Endothelial cell (in vitro differentiated cells): ENCODE data around the gene NOTUM. TPM values are rescaled to one million over a fixed set of nuclear protein-coding genes. Genes with fewer than 3 reads are reported as not detected.

ENCODE experiments used
- DNase-seq: peaks from one replicate; pipeline ENCODE4 v3.0.0; 2021; ENCODE audit warnings: low spot score
- H3K27ac Mint-ChIP-seq: one replicate; pipeline ENCODE4 v1.8.0; 2021; ENCODE audit warnings: mixed read lengths, inconsistent platforms; ENCODE audit not compliant: unreplicated experiment
- H3K27me3 Mint-ChIP-seq: one replicate; pipeline ENCODE4 v1.8.0; 2021; ENCODE audit warnings: mild to moderate bottlenecking, moderate library complexity, mixed read lengths, inconsistent platforms; ENCODE audit not compliant: unreplicated experiment
- H3K36me3 Mint-ChIP-seq: one replicate; pipeline ENCODE4 v1.8.0; 2021; ENCODE audit warnings: mild to moderate bottlenecking, low read depth, mixed read lengths, inconsistent platforms; ENCODE audit not compliant: unreplicated experiment
- H3K4me1 Mint-ChIP-seq: one replicate; pipeline ENCODE4 v1.8.0; 2021; ENCODE audit warnings: mild to moderate bottlenecking, mixed read lengths, inconsistent platforms; ENCODE audit not compliant: unreplicated experiment
- H3K4me3 Mint-ChIP-seq: one replicate; pipeline ENCODE4 v1.8.0; 2021; ENCODE audit warnings: mild to moderate bottlenecking, mixed read lengths, inconsistent platforms; ENCODE audit not compliant: unreplicated experiment
- H3K9me3 Mint-ChIP-seq: one replicate; pipeline ENCODE4 v1.8.0; 2021; ENCODE audit warnings: mixed read lengths, inconsistent platforms; ENCODE audit not compliant: unreplicated experiment
- total RNA-seq: library from RNA; stranded (reverse); fragmentation: NEBNext Ultra II Directional; extraction: Animal tissue kit (Norgen Biotek cat#: 25700); gene quantifications from one replicate; pipeline ENCODE4 v1.2.1, GENCODE V29; 2021; ENCODE audit not compliant: unreplicated experiment
- TF ChIP-seq, protein P1 (sequence below): fragments of 200-600 bp; sonication (generic); IDR thresholded peaks from one replicate; pipeline ENCODE4 v1.5.0; 2021; ENCODE audit warnings: antibody characterized with exemption; ENCODE audit not compliant: unreplicated experiment

NOTUM gene
- total RNA-seq, 1 donor from 2014 or later: not detected

DNA sequence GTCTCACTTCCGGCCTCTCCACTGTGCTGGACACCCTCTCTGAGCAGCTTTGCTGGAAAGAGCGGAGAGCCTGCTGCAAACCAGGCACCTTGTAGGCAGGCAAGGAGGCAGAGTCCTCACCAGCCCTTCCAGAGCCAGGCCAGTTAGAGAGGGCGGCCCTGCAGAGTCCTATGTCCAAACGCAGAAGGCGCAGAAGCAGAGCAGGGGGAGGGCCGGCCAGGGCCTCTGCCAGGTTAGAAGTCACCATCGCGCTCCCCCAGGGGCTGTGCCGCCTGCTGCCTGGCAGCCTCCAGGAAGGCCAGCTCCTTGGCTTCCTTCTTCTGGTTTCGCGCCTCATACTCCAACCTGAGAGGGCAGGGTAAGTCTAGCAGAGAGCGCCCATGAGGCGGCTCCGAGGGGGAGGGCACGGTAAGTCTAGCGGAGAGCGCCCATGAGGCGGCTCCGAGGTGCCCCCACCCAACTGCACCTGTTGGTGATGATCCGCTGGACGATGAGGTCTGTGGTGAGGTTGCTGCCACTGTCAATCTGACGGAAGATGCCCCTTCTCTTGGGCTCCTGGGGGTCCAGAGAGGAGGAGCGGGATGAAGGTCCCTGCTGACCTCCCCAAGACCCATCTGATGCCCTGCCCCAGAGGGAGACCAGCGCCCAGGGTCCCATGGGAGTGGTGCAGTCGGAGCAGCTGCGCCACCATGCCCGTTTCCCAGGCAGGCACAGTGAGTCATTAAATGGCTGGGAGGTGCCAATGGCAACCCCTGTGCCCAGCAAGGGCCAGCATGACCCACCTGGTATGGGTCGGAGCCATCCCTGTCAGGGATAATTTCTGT is 56.2 kb downstream of the NOTUM start:
- no peak overlapping the region for H3K27ac Mint-ChIP-seq
- H3K27me3 Mint-ChIP-seq: peaks cover 14% of the 10 kb centered on the region
- H3K4me1 Mint-ChIP-seq: no peaks in the 10 kb centered on the region
- H3K4me3 Mint-ChIP-seq: no peak overlapping the region
- TF ChIP-seq, protein P1, sequence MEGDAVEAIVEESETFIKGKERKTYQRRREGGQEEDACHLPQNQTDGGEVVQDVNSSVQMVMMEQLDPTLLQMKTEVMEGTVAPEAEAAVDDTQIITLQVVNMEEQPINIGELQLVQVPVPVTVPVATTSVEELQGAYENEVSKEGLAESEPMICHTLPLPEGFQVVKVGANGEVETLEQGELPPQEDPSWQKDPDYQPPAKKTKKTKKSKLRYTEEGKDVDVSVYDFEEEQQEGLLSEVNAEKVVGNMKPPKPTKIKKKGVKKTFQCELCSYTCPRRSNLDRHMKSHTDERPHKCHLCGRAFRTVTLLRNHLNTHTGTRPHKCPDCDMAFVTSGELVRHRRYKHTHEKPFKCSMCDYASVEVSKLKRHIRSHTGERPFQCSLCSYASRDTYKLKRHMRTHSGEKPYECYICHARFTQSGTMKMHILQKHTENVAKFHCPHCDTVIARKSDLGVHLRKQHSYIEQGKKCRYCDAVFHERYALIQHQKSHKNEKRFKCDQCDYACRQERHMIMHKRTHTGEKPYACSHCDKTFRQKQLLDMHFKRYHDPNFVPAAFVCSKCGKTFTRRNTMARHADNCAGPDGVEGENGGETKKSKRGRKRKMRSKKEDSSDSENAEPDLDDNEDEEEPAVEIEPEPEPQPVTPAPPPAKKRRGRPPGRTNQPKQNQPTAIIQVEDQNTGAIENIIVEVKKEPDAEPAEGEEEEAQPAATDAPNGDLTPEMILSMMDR: no peak
- H3K9me3 Mint-ChIP-seq: no peaks in the 10 kb centered on the region
- peaks cover 11% of the 10 kb centered on the region for H3K36me3 Mint-ChIP-seq
- DNase-seq: no peak

DNA sequence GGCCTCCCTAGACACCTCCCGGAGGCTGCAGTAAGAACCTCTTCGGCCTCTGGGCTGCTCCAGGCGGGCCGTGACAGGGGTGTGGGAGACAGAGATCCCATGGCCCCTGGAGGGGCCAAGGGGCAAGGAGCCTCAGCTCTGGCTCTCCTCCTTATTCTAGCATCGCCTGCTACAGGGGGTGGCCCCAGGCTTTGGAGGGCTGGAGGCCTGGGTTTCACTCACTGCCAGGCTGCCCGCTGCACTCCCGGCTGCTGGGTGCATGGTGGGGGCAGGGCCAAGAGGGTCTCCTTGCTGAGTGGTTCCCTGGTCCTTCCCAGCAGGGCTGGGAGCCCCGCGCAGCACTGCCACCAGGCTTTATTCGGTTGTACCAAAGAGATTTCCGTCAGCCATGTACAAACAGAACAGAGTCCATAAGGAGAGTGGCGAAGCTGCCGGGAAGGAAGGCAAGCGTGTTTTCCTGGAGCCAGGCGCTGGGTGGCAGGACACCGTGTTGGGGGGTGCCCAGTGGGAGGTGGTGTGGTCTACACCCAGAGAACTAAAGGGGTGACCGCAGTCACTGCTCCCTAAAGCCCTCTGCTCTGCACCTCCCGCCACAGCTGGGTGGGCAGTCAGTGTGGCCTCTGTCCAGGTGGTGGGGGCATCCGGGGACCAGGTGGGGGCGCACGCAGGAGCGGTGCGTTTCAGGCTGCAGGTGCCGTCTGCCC is 56.9 kb downstream of the NOTUM start:
- no peak for DNase-seq
- peaks cover 11% of the 10 kb centered on the region for H3K36me3 Mint-ChIP-seq
- TF ChIP-seq, protein P1: no peak
- no peak overlapping the region for H3K4me3 Mint-ChIP-seq
- H3K4me1 Mint-ChIP-seq: no peaks in the 10 kb centered on the region
- H3K27me3 Mint-ChIP-seq: peaks cover 14% of the 10 kb centered on the region
- H3K9me3 Mint-ChIP-seq: no peaks in the 10 kb centered on the region
- no peak overlapping the region for H3K27ac Mint-ChIP-seq

DNA sequence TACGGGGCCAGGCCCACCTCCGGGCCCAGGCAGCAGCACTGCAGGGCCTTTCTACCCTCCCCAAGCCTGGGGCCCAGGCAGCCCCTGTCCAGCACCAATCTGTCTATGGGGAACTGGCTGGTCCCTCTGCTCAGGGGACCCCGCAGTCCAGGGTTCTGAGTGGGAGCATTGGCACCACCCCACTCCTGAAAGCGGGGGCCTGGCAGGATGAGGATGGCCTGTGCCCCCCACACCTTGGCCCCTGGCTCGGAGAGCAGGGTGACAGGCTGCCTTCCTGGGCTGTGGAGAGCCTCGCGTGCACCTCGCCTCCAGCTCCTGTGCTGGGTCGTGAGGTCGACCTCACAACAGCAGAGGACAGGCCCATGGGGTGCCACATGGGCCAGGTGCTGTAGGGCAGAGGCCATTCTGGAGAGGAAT is 57.6 kb downstream of the NOTUM start:
- no peaks in the 10 kb centered on the region for H3K9me3 Mint-ChIP-seq
- peaks cover 14% of the 10 kb centered on the region for H3K27me3 Mint-ChIP-seq
- H3K4me3 Mint-ChIP-seq: no peak overlapping the region
- no peaks in the 10 kb centered on the region for H3K4me1 Mint-ChIP-seq
- H3K36me3 Mint-ChIP-seq: peaks cover 11% of the 10 kb centered on the region
- H3K27ac Mint-ChIP-seq: no peak overlapping the region
- TF ChIP-seq, protein P1: no peak
- DNase-seq: no peak

DNA sequence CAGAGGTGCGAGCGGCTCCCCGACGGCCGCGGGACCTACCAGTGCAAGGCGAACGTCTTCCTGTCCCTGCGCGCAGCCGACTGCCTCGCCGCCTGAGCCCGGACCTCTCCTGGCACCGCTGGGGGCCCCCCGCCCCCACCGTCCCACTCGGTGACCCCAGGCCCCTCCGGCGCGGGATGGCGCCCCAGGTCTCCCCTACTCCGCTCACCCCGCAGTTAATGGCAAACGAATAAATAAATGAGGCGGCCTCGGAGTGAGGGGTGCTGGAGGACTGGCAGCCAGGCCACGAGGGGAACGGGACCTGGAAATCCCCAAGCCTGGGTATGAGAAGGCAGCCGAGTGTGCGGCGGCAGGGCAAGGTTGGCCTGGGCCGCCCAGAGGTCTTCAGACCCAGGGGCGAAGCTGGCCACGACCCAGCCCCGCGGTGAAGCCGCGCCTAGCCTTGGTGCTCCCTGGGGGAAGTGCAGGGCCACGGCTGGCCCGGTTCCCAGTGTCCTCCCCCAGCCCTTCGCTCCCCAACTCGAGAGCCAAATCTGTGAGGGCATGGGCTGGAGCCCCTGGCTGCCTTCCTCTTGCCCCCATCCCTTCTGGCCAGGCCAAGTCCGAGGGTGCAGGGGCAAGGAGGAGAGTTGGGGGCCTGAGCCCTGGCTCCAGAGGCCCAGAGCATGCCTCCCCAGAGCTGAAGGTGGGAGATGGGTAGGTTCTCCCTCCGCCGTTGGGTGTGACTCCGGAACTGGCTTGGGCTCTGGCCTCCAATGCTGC is 58.2 kb downstream of the NOTUM start:
- peaks cover 14% of the 10 kb centered on the region for H3K27me3 Mint-ChIP-seq
- H3K27ac Mint-ChIP-seq: no peak overlapping the region
- TF ChIP-seq, protein P1: no peak
- no peaks in the 10 kb centered on the region for H3K9me3 Mint-ChIP-seq
- H3K4me1 Mint-ChIP-seq: no peaks in the 10 kb centered on the region
- H3K36me3 Mint-ChIP-seq: peaks cover 15% of the 10 kb centered on the region
- DNase-seq: no peak
- no peak overlapping the region for H3K4me3 Mint-ChIP-seq

Other genes with a start within 250 kb of the NOTUM start
- 6.7 TPM for gene SLC25A10, start 248.9 kb downstream of the NOTUM start, total RNA-seq
- not detected for gene GCGR, start 157.0 kb downstream of the NOTUM start, total RNA-seq
- gene MCRIP1, start 127.9 kb downstream of the NOTUM start, total RNA-seq: 190 TPM
- gene PPP1R27, start 126.1 kb downstream of the NOTUM start, total RNA-seq: not detected
- 678 TPM for gene P4HB, start 100.7 kb downstream of the NOTUM start, total RNA-seq
- gene ARHGDIA, start 89.8 kb downstream of the NOTUM start, total RNA-seq: 443 TPM
- 127 TPM for gene ALYREF, start 69.6 kb downstream of the NOTUM start, total RNA-seq
- 121 TPM for gene ANAPC11, start 69.5 kb downstream of the NOTUM start, total RNA-seq
- 0.56 TPM for gene NPB, start 58.9 kb downstream of the NOTUM start, total RNA-seq
- gene PCYT2, start 49.8 kb downstream of the NOTUM start, total RNA-seq: 26.8 TPM
- gene SIRT7, start 43.0 kb downstream of the NOTUM start, total RNA-seq: 14.4 TPM
- 23.6 TPM for gene MAFG, start 33.5 kb downstream of the NOTUM start, total RNA-seq
- gene PYCR1, start 23.9 kb downstream of the NOTUM start, total RNA-seq: 24.4 TPM
- gene MYADML2, start 14.0 kb downstream of the NOTUM start, total RNA-seq: not detected
- 25.6 TPM for gene ASPSCR1, start 16.4 kb upstream of the NOTUM start, total RNA-seq
- gene CENPX, start 61.7 kb upstream of the NOTUM start, total RNA-seq: 42.9 TPM
- gene LRRC45, start 62.1 kb upstream of the NOTUM start, total RNA-seq: 12.2 TPM
- 24.0 TPM for gene RAC3, start 70.5 kb upstream of the NOTUM start, total RNA-seq
- 30.8 TPM for gene DCXR, start 76.5 kb upstream of the NOTUM start, total RNA-seq
- 19.7 TPM for gene RFNG, start 90.6 kb upstream of the NOTUM start, total RNA-seq
- 80.0 TPM for gene GPS1, start 90.7 kb upstream of the NOTUM start, total RNA-seq
- 74.1 TPM for gene DUS1L, start 104.6 kb upstream of the NOTUM start, total RNA-seq
- gene FASN, start 137.0 kb upstream of the NOTUM start, total RNA-seq: 400 TPM